Measurements from ENCODE around the gene ZCCHC9. TPM values are rescaled to one million over a fixed set of nuclear protein-coding genes. Genes with fewer than 3 reads are reported as not detected.

The ZCCHC9 gene
- total RNA-seq, 4 donors from 2014 or later: 12.6 to 23.0 (median 21.2) TPM

DNA sequence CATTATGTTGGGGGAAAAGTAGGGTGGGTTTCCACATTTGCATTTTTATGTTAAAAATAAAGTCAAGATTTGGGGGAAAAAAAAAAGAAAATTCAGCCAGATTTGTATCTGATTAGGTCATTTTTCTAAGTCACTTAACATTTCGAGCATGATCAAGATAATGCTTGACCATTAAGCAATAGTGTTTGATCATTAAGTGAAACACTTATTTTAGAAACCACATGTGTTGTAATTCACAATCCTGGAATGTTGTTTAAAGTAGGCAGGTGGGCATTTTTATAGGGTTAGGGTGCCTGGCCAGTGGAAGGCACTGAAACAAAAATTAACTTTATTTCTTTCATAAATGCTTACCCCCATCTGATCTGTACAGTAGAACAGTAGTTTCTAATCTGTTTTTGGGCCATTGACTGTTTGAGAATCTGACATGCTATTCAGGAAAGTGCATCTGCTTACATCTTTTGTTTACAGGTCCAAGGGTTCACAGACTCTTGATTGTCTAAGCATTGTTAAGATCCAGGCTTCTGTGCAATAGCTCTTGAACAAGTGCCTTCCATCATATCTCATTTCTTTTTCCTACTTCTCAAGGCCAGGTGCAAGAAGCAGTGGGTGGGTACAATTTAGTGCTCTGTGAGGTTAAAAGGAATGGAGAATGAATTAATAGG lies 9.1 kb downstream of the ZCCHC9 start:
- no peak for DNase-seq (ENCODE audit: low spot score in 2 of 2)
- intact Hi-C loops (cut with DNase I; ENCODE audit: low total_unique reads): no loop called here
- no peak overlapping the region for H3K4me3 ChIP-seq (ENCODE audit: low read depth, poor library complexity, severe bottlenecking)
- WGBS, 2 donors: 85 to 96% methylated on average over 1 of the region's 1 CpG
- TF ChIP-seq POLR2A (IDR thresholded peaks at IDR 0.05) (no peak), CTCF (IDR thresholded peaks at IDR 0.05) (no peak)

GRCh38 chr5:81313278-81313677 lies 11.9 kb downstream of the ZCCHC9 start:
- no peak for TF ChIP-seq CTCF (IDR thresholded peaks at IDR 0.05)
- TF ChIP-seq POLR2A (IDR thresholded peaks at IDR 0.05): no peak
- DNase-seq (ENCODE audit: low spot score in 2 of 2): no peak
- intact Hi-C loops (cut with DNase I; ENCODE audit: low total_unique reads): no loop called here
- H3K4me3 ChIP-seq (ENCODE audit: low read depth, poor library complexity, severe bottlenecking): no peak overlapping the region

DNA sequence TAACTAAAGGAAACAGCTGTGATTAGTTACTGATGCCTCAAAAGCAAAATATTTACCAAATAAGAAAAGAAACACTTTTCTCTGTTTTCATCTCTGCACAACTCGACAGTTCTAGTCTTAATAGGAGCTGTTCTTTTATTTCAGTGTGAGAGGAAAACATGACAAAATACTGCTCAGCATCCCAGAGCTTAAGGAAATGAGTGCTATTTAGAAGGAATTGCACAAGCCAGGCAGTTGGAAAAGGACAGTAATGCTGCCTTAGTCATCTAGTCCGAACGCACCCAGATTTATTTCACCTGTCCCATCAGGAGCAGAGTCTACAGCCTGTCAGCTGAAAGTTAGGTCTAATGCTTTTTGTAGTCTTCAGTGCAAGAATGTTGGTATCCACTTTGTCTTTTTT lies 12.3 kb downstream of the ZCCHC9 start:
- TF ChIP-seq CTCF (IDR thresholded peaks at IDR 0.05): no peak
- TF ChIP-seq POLR2A (IDR thresholded peaks at IDR 0.05): no peak
- DNase-seq (ENCODE audit: low spot score in 2 of 2): no peak
- WGBS, 2 donors: 86 to 91% methylated on average over 3 of the region's 3 CpGs
- no peak overlapping the region for H3K4me3 ChIP-seq (ENCODE audit: low read depth, poor library complexity, severe bottlenecking)
- intact Hi-C loops (cut with DNase I; ENCODE audit: low total_unique reads): no loop called here

- no peak for DNase-seq (ENCODE audit: low spot score in 2 of 2)
- intact Hi-C loops (cut with DNase I; ENCODE audit: low total_unique reads): no loop called here
- H3K4me3 ChIP-seq (ENCODE audit: low read depth, poor library complexity, severe bottlenecking): no peak overlapping the region
- WGBS, 2 donors: 96 to 97% methylated on average over 3 of the region's 3 CpGs
- TF ChIP-seq CTCF (IDR thresholded peaks at IDR 0.05) (no peak), POLR2A (IDR thresholded peaks at IDR 0.05) (no peak)
Observed at GRCh38 chr5:81314581-81314980, 13.2 kb downstream of the ZCCHC9 start.

DNA sequence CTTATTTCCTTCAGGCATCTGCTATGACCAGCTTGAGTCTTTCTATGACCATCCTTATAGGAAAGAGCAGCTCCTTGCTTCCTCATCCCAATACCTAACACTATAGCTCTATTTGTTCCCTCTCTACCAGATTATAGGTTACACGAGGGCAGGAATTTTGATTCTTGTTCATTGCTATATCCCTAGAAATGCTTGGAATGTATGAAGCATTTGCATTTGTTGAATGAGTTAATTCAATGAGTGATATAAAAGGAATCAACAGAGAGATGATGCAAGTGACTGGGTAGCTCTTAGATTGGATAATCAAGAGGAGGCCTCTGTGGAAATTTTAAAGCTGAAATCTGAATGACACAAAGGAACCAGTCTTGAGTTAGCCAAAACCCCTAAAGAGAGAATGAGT lies 13.9 kb downstream of the ZCCHC9 start:
- WGBS, 2 donors: 86 to 90% methylated on average over 1 of the region's 1 CpG
- TF ChIP-seq POLR2A (IDR thresholded peaks at IDR 0.05) (no peak), CTCF (IDR thresholded peaks at IDR 0.05) (no peak)
- intact Hi-C loops (cut with DNase I; ENCODE audit: low total_unique reads): no loop called here
- no peak for DNase-seq (ENCODE audit: low spot score in 2 of 2)
- no peak overlapping the region for H3K4me3 ChIP-seq (ENCODE audit: low read depth, poor library complexity, severe bottlenecking)

DNA sequence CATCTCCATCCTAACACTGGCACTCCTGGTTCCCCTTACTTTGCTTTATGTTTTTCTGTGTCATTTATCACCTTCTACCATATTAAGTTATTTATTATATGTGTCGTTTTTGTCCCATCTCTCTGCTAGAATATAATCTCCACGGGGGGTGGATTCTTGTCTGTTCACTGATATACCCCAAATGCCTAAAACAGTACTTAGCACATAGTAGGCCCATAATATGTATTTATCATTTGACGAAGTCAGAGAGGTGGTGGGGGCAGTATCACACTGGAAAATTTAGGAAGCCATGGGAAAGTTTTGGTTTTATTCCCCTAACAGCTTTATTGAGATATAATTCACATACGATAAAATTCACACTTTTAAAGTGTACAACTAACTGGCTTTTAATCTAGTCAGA lies 14.4 kb downstream of the ZCCHC9 start:
- no peak overlapping the region for H3K4me3 ChIP-seq (ENCODE audit: low read depth, poor library complexity, severe bottlenecking)
- WGBS, 2 donors: 92 to 95% methylated on average over 4 of the region's 4 CpGs
- no peak for DNase-seq (ENCODE audit: low spot score in 2 of 2)
- TF ChIP-seq POLR2A (IDR thresholded peaks at IDR 0.05) (no peak), CTCF (IDR thresholded peaks at IDR 0.05) (no peak)
- intact Hi-C loops (cut with DNase I; ENCODE audit: low total_unique reads): no loop called here

Data from lower leg skin (tissue), 4 donors.